GM12878 (cell line): Measurements from ENCODE around the gene BANP.
"Not testable (repeated sequence)": the region's sequence is repeated elsewhere in the genome, so short reads cannot be mapped to it uniquely, and the experiment has no call there.

Experiments used
- BHLHE40 ChIP-seq, 2 experiments: fragments of 450-650 bp in 1 of 2; IDR thresholded peaks; 2 replicates each; pipeline ENCODE4 v1.6.1; 2011 to 2017; ENCODE audit warnings: low read depth in 2 of 2, borderline replicate concordance in 1 of 2, improper control_type of control experiment in 1 of 2, low read length in 1 of 2, mild to moderate bottlenecking in 1 of 2
- CBX3 ChIP-seq: fragments of 200-600 bp; sonication (generic); IDR thresholded peaks from 2 replicates; pipeline ENCODE4 v1.6.1; 2016; ENCODE audit warnings: low read depth, borderline replicate concordance
- CREB1 ChIP-seq: IDR thresholded peaks from 2 replicates; pipeline ENCODE4 v1.6.1; 2012; ENCODE audit warnings: low read depth, mild to moderate bottlenecking, inconsistent platforms
- CTCF ChIP-seq, 3 experiments: IDR thresholded peaks in 2 of 3; conservative IDR thresholded peaks in 1 of 3; 2 replicates each; pipeline ENCODE4 v1.5.1; 2011; ENCODE audit warnings: low read depth in 3 of 3, low read length in 3 of 3, mild to moderate bottlenecking in 3 of 3, control low read depth in 2 of 3, moderate library complexity in 2 of 3, inconsistent platforms in 1 of 3, mixed read lengths in 1 of 3; ENCODE audit not compliant: control insufficient read depth in 2 of 3, insufficient read depth in 1 of 3; ENCODE audit errors: extremely low read depth in 1 of 3
- ESRRA ChIP-seq: IDR thresholded peaks from 2 replicates; pipeline ENCODE4 v1.6.1; 2012; ENCODE audit warnings: mild to moderate bottlenecking, low read length, improper control_type of control experiment
- HDAC6 ChIP-seq: fragments of 200-600 bp; sonication (generic); IDR thresholded peaks from one replicate; pipeline ENCODE4 v1.8.0; 2017; ENCODE audit warnings: antibody characterized with exemption; ENCODE audit not compliant: unreplicated experiment
- NFYB ChIP-seq: IDR thresholded peaks from 2 replicates; pipeline ENCODE4 v1.6.1; 2011; ENCODE audit warnings: low read depth, mild to moderate bottlenecking, low read length, improper control_type of control experiment, moderate library complexity; ENCODE audit not compliant: insufficient read depth
- SMC3 ChIP-seq: IDR thresholded peaks from 2 replicates; pipeline ENCODE4 v1.6.1; 2011; ENCODE audit warnings: low read length, improper control_type of control experiment, borderline replicate concordance
- TF ChIP-seq, protein P1 (sequence below): fragments of 450-650 bp; IDR thresholded peaks from 2 replicates; pipeline ENCODE4 v1.6.1; 2016; ENCODE audit warnings: mild to moderate bottlenecking, moderate library complexity, borderline replicate concordance

DNA sequence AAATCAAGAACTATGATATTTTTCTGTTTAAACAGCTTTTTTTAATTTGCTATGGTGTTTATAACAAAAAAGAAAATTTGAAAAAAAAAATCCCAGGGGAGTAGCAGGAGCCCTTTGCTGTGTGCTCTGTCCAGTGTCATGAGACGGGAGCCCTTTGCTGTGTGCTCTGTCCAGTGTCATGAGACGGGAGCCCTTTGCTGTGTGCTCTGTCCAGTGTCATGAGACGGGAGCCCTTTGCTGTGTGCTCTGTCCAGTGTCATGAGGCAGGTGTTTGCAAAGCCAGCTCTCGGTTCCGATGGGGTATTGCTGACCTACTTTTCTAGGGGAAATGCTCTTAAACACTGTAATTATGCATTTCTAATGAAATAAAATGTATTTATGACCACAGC is 125.7 kb downstream of the BANP start:
- TF ChIP-seq CTCF (IDR thresholded peaks at IDR 0.05 in 2 of 3, conservative IDR thresholded peaks at IDR 0.05 in 1 of 3; ENCODE audit: control insufficient read depth in 2 of 3, extremely low read depth in 1 of 3, insufficient read depth in 1 of 3, low read depth in 3 of 3, low read length in 3 of 3); HDAC6; NFYB; CBX3; BHLHE40 (IDR thresholded peaks at IDR 0.05; ENCODE audit: borderline replicate concordance in 1 of 2, low read depth in 2 of 2, low read length in 1 of 2); CREB1; SMC3; ESRRA: not testable (repeated sequence)
- TF ChIP-seq, protein P1, sequence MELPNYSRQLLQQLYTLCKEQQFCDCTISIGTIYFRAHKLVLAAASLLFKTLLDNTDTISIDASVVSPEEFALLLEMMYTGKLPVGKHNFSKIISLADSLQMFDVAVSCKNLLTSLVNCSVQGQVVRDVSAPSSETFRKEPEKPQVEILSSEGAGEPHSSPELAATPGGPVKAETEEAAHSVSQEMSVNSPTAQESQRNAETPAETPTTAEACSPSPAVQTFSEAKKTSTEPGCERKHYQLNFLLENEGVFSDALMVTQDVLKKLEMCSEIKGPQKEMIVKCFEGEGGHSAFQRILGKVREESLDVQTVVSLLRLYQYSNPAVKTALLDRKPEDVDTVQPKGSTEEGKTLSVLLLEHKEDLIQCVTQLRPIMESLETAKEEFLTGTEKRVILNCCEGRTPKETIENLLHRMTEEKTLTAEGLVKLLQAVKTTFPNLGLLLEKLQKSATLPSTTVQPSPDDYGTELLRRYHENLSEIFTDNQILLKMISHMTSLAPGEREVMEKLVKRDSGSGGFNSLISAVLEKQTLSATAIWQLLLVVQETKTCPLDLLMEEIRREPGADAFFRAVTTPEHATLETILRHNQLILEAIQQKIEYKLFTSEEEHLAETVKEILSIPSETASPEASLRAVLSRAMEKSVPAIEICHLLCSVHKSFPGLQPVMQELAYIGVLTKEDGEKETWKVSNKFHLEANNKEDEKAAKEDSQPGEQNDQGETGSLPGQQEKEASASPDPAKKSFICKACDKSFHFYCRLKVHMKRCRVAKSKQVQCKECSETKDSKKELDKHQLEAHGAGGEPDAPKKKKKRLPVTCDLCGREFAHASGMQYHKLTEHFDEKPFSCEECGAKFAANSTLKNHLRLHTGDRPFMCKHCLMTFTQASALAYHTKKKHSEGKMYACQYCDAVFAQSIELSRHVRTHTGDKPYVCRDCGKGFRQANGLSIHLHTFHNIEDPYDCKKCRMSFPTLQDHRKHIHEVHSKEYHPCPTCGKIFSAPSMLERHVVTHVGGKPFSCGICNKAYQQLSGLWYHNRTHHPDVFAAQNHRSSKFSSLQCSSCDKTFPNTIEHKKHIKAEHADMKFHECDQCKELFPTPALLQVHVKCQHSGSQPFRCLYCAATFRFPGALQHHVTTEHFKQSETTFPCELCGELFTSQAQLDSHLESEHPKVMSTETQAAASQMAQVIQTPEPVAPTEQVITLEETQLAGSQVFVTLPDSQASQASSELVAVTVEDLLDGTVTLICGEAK, result not testable (repeated sequence)
